Esophagus muscularis mucosa (tissue), 3 donors: Measurements from ENCODE around the gene USP10.

ENCODE experiments used
- CTCF ChIP-seq, 3 experiments: fragments of 200-600 bp in 2 of 3; fragments of 450-650 bp in 1 of 3; sonication (generic) in 2 of 3; IDR thresholded peaks; one replicate each; pipeline ENCODE4 v1.5.1; 2017 to 2019; ENCODE audit warnings: antibody characterized with exemption in 3 of 3, mild to moderate bottlenecking in 2 of 3, moderate library complexity in 1 of 3
- POLR2AphosphoS5 ChIP-seq, 2 donors: sonication (generic); formaldehyde crosslinking; IDR thresholded peaks; one replicate each; pipeline ENCODE4 v1.6.1; 2017; ENCODE audit warnings: antibody characterized with exemption in 2 of 2

- TF ChIP-seq CTCF (IDR thresholded peaks at IDR 0.05) (no peak), POLR2AphosphoS5 (IDR thresholded peaks at IDR 0.05) (no peak)
These were observed 128.5 kb downstream of the USP10 start for GRCh38 chr16:84828322-84828721.
